Activated T-helper 2 cell treated with anti-CD3 and anti-CD28 coated beads, Interferon-gamma antibody, Interleukin-2, Interleukin-4, amounts not matched to agents 10 μg/mL and 5 μg/mL and 100 μg/mL, durations not matched to agents 14 hours and 24 hours and 36 hours (primary cell): ENCODE results near the gene SPATA46. TPM values are rescaled to one million over a fixed set of nuclear protein-coding genes. Genes with fewer than 3 reads are reported as not detected.

Experiments used
- DNase-seq: peaks from one replicate; pipeline ENCODE4 v3.0.0; 2021; ENCODE audit warnings: low spot score
- H3K27ac Mint-ChIP-seq: one replicate; pipeline ENCODE4 v1.8.0; 2021; ENCODE audit warnings: mixed read lengths
- H3K27me3 Mint-ChIP-seq: one replicate; pipeline ENCODE4 v1.8.0; 2021; ENCODE audit warnings: low read depth, mixed read lengths
- H3K36me3 Mint-ChIP-seq: one replicate; pipeline ENCODE4 v1.8.0; 2021; ENCODE audit warnings: low read depth, mixed read lengths
- H3K4me1 Mint-ChIP-seq: one replicate; pipeline ENCODE4 v1.8.0; 2021; ENCODE audit warnings: low read depth, mixed read lengths
- H3K4me3 Mint-ChIP-seq: one replicate; pipeline ENCODE4 v1.8.0; 2021; ENCODE audit warnings: low read depth, mild to moderate bottlenecking, moderate library complexity, mixed read lengths
- H3K9me3 Mint-ChIP-seq: one replicate; pipeline ENCODE4 v1.8.0; 2021; ENCODE audit warnings: mixed read lengths
- intact Hi-C: fragments of 100-400 bp; cut with micrococcal nuclease; formaldehyde crosslinking; loops from one replicate; pipeline ENCODE4 v1.15.1; 2023
- total RNA-seq: library from RNA; stranded (reverse); gene quantifications from 2 replicates; pipeline ENCODE4 v1.2.3, GENCODE V29; 2022

Gene SPATA46
- total RNA-seq, 1 donor from 2014 or later = not detected

GRCh38 chr1:162366671-162367070 is 10.0 kb downstream of the SPATA46 start:
- Mint-ChIP-seq H3K9me3 (no peaks in the 10 kb centered on the region), H3K4me1 (no peaks in the 10 kb centered on the region), H3K36me3 (no peaks in the 10 kb centered on the region), H3K27me3 (peaks cover 2% of the 10 kb centered on the region), H3K27ac (no peak overlapping the region), H3K4me3 (no peak overlapping the region)
- intact Hi-C loops = no loop called here
- DNase-seq = no peak

DNA sequence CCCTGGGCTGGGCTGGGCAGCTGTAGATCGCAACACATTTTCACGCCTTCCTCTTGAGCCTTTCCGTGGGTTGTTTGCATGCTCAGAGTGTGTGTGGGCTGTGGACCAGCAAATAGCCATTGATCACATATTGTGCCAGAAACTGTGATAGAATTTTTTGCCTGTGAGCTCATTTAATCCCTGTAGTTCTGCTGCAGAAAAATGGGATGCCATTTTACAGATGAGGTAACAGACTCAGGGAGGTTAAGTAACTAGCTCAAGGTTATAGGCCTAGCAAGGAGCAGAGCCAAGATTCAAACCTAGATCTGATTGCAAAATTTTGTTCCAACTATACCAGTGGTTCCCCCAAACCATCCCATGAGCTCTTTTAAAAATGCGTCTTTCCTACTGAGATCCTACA is 10.5 kb downstream of the SPATA46 start:
- H3K36me3 Mint-ChIP-seq = no peaks in the 10 kb centered on the region
- H3K4me1 Mint-ChIP-seq = no peaks in the 10 kb centered on the region
- H3K27me3 Mint-ChIP-seq = peaks cover 2% of the 10 kb centered on the region

DNA sequence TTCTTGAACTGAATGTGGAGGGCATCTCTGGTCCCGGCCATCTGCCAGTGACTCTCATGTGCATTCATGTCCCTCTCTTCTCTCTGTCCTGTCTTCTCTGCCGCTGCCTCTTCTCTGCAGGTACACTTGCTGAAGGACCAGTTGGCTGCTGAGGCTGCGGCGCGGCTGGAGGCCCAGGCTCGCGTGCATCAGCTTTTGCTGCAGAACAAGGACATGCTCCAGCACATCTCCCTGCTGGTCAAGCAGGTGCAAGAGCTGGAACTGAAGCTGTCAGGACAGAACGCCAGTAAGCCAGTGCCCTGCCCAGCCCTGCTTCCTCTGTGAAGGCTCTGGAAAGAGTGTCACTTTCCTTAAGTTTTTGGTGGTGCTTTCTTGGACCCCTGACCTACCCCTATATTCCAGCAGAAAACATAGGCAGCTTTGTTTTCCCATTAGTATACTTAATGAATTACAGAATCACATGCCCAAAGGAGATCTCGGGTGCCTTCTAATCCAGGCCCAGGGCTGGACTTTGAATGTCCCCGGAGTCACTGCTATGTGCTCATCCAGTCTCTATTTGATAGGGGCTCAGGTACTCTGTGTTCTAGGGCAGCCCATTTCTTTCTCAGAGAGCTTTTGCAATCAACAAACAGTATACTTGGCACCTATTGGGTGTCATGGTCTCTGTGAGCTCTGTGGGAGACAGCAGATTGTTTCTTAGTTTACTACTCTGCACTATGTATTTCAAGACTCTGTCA is 11.2 kb downstream of the SPATA46 start:
- Mint-ChIP-seq H3K4me1 (no peaks in the 10 kb centered on the region), H3K27ac (no peak overlapping the region), H3K9me3 (no peaks in the 10 kb centered on the region), H3K27me3 (peaks cover 2% of the 10 kb centered on the region), H3K4me3 (no peak overlapping the region), H3K36me3 (no peaks in the 10 kb centered on the region)
- DNase-seq = no peak
- intact Hi-C loops = no loop called here

More for the DNA sequence above, 10.5 kb downstream of the SPATA46 start:
- H3K9me3 Mint-ChIP-seq = no peaks in the 10 kb centered on the region
- intact Hi-C loops = no loop called here
- no peak for DNase-seq
- H3K4me3 Mint-ChIP-seq = no peak overlapping the region
- no peak overlapping the region for H3K27ac Mint-ChIP-seq

DNA sequence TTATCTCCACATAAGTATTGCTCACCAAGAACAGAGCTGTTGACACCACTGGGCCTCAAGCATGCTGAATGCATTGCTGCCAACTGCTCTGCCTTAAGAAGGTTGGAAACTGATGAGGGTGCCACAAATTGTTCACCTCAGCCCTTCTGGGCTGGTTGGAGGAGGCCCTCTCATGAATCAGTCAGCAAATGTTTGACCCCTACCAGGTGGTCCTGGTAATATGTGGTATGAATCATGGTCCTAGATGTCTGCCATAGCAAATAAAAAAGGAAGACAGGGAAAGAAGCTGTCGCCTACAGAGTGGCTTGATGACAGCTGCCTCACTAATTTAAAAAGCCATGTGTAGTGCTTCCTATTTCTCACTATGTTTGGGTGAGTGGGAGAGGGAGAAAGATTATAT is 12.2 kb downstream of the SPATA46 start:
- Mint-ChIP-seq H3K4me1 (no peaks in the 10 kb centered on the region), H3K27me3 (peaks cover 2% of the 10 kb centered on the region), H3K9me3 (no peaks in the 10 kb centered on the region), H3K27ac (no peak overlapping the region), H3K36me3 (no peaks in the 10 kb centered on the region), H3K4me3 (no peak overlapping the region)
- DNase-seq = no peak
- intact Hi-C loops = no loop called here

GRCh38 chr1:162363823-162364222 is 12.8 kb downstream of the SPATA46 start:
- intact Hi-C loops = no loop called here
- Mint-ChIP-seq H3K4me3 (no peak overlapping the region), H3K4me1 (no peaks in the 10 kb centered on the region), H3K27me3 (peaks cover 2% of the 10 kb centered on the region), H3K36me3 (no peaks in the 10 kb centered on the region), H3K9me3 (no peaks in the 10 kb centered on the region), H3K27ac (no peak overlapping the region)
- DNase-seq = no peak

GRCh38 chr1:162361349-162361748 is 15.3 kb downstream of the SPATA46 start:
- no peaks in the 10 kb centered on the region for H3K36me3 Mint-ChIP-seq
- intact Hi-C loops = no loop called here

DNA sequence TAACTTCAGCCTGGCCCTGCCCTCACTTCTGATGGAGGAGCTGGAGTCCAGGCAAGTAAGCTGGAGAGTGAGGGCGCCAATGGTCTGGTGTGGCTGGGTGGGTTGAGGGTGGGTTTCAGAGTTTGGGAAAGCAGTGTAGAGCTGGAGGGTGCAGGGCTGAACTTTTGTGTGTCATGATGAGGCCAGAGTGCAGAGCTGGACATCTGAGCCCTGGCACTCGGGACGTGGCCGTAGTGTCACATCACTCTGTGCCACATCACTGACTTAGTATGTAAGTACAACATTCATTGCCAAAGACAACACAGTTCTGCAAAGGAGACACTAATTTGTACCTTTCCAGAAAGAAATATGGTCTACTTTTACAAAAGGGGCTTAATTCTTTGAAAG is 15.8 kb downstream of the SPATA46 start:
- intact Hi-C loops = no loop called here
- no peak overlapping the region for H3K27ac Mint-ChIP-seq
- no peak for DNase-seq
- no peak overlapping the region for H3K4me3 Mint-ChIP-seq
- no peaks in the 10 kb centered on the region for H3K36me3 Mint-ChIP-seq
- peaks cover 2% of the 10 kb centered on the region for H3K27me3 Mint-ChIP-seq
- no peaks in the 10 kb centered on the region for H3K9me3 Mint-ChIP-seq
- H3K4me1 Mint-ChIP-seq = no peaks in the 10 kb centered on the region

More at GRCh38 chr1:162361349-162361748, 15.3 kb downstream of the SPATA46 start:
- Mint-ChIP-seq H3K27ac (no peak overlapping the region), H3K27me3 (peaks cover 2% of the 10 kb centered on the region), H3K9me3 (no peaks in the 10 kb centered on the region), H3K4me1 (no peaks in the 10 kb centered on the region), H3K4me3 (no peak overlapping the region)
- DNase-seq = no peak

DNA sequence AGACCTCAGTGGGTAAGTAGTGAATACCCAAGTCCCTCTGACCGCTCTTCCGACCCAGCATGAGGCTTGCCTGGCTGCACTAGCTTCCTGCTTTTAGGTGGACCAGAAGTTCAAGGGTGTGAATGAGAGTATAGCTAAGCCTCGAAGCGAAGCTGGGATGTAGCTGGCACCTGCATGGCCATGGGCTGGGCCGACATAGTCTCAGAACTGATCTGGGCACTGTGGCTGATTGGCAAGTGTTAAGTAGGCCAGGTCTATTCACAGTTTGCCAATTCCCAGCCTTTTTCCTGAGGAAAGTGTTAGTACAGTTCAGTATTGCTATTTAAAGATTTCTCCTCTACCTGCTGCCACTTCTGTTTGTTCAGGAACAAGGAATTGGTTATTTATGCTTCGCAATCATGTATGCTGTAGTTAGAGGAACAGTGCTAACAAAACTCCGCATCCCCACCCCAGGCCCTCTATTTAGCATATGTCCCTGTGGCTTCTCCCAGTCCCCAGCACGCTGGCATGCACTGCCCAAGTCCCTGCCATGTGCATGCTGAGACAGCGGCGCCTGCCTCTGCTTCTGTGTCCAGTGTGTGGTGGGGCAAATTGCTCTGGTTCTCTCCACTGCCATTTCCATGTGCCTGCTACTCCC is 16.3 kb downstream of the SPATA46 start:
- Mint-ChIP-seq H3K36me3 (no peaks in the 10 kb centered on the region), H3K4me1 (no peaks in the 10 kb centered on the region), H3K27me3 (peaks cover 2% of the 10 kb centered on the region), H3K9me3 (no peaks in the 10 kb centered on the region), H3K4me3 (no peak overlapping the region), H3K27ac (no peak overlapping the region)
- intact Hi-C loops = no loop called here
- no peak for DNase-seq

GRCh38 chr1:162359523-162360236 is 17.0 kb downstream of the SPATA46 start:
- H3K4me1 Mint-ChIP-seq = no peaks in the 10 kb centered on the region
- intact Hi-C loops = no loop called here

DNA sequence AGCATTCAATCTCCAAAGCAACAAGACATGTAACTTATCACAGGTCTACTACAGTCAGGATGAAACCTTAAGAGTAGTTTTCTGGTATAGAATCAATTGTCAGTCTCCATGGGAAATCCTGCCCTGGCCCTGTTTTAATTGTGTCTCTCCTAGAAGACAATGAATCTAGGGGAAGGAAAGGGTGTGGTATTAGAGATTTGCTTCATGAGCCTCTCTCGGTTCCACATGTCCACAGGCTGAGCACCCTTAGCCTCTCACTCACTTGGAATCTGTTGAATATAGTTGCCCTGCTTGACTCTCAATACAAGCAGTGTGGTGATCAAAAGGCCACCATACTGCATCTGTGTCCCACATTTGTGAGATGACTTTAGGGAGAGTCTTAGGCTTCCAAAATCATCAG is 17.7 kb downstream of the SPATA46 start:
- H3K27ac Mint-ChIP-seq = no peak overlapping the region
- intact Hi-C loops = no loop called here

More at GRCh38 chr1:162359523-162360236, 17.0 kb downstream of the SPATA46 start:
- Mint-ChIP-seq H3K27me3 (peaks cover 2% of the 10 kb centered on the region), H3K36me3 (no peaks in the 10 kb centered on the region), H3K4me3 (no peak overlapping the region), H3K27ac (no peak overlapping the region), H3K9me3 (no peaks in the 10 kb centered on the region)
- no peak for DNase-seq

GRCh38 chr1:162357681-162358266 is 18.9 kb downstream of the SPATA46 start:
- intact Hi-C loops = loop anchor here (2.0 kb wide), 1 partner anchor 273 kb away; no protein-coding TSS in a partner anchor
- Mint-ChIP-seq H3K36me3 (no peaks in the 10 kb centered on the region), H3K27me3 (no peaks in the 10 kb centered on the region), H3K9me3 (no peaks in the 10 kb centered on the region), H3K27ac (no peak overlapping the region), H3K4me3 (no peak overlapping the region), H3K4me1 (no peaks in the 10 kb centered on the region)
- DNase-seq = no peak

More for the DNA sequence above, 17.7 kb downstream of the SPATA46 start:
- H3K36me3 Mint-ChIP-seq = no peaks in the 10 kb centered on the region
- H3K4me3 Mint-ChIP-seq = no peak overlapping the region
- no peaks in the 10 kb centered on the region for H3K27me3 Mint-ChIP-seq
- no peaks in the 10 kb centered on the region for H3K9me3 Mint-ChIP-seq
- H3K4me1 Mint-ChIP-seq = no peaks in the 10 kb centered on the region
- DNase-seq = no peak

DNA sequence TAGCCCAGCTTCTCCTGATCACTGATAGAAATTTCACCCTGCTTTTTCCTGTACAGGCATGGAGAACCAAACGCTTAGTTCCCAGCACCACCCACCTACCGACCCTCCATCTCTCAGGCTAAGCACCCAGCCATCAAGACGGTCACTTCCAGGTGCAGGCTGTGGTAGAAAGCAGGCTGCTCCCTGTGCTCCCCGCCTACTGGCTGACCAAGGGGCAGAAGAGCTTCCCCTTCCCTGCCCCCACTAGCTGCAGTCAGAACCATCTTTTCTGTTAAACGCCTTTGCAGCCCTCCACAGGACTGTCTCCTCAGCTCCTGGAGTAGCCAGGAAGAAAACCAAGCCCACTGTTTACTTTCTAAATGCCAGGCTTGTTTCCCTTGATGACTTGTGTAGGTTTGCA is 23.0 kb downstream of the SPATA46 start:
- no peak overlapping the region for H3K4me3 Mint-ChIP-seq
- intact Hi-C loops = no loop called here
- no peak for DNase-seq
- no peaks in the 10 kb centered on the region for H3K4me1 Mint-ChIP-seq
- no peaks in the 10 kb centered on the region for H3K36me3 Mint-ChIP-seq
- peaks cover 3% of the 10 kb centered on the region for H3K27me3 Mint-ChIP-seq
- H3K9me3 Mint-ChIP-seq = no peaks in the 10 kb centered on the region
- H3K27ac Mint-ChIP-seq = no peak overlapping the region

GRCh38 chr1:162353078-162353477 is 23.6 kb downstream of the SPATA46 start:
- Mint-ChIP-seq H3K4me1 (no peaks in the 10 kb centered on the region), H3K27me3 (peaks cover 3% of the 10 kb centered on the region), H3K36me3 (no peaks in the 10 kb centered on the region), H3K9me3 (no peaks in the 10 kb centered on the region), H3K4me3 (no peak overlapping the region), H3K27ac (no peak overlapping the region)
- no peak for DNase-seq
- intact Hi-C loops = no loop called here
